ENCODE data around the gene SLC22A4.

Gene SLC22A4

DNA sequence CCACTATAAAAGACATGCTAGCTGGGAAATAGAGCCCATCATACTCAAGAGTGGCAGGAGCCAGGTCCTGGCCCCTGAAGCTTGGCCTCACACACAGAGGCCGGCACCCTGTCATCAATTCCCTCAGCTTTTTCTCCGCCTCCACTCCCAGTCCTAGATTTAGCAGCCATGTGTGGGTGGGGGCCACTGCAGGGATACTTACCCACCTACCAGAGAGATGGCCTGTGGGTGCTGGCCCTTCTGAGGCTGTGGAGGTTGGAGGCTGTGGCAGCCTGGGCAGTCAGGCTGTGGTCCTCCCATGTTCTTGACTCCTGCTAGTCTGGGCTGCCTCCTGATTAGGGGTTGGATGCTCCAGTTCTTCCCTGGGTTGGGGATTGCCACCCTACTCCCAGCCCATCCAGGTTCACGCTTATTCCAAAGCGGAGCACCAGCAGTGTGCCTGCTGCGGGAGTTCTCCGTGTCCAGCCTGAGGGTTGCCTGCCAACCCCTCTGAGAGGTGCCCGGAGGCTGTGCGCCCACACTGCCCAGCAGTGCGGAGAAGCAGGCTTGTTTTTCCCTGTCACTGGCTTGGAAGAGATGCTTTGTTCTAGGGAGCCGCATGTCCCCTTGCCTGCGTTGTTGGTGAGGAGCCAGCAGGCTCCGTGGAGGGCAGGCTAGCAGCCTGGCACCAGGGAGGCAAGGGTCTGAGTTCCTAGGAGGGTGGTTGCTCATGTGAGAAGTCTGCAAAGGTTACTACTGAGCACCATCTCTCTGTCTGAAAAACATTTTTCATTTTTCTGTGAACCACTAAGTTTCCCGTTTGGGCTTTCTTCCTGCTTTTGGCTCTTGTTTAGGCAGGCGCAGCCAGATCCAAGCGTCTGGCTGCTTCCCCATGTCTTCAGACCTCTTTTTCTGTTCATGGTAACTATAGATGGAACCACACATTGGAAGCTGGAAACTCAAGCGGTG, 82.8 kb downstream of the SLC22A4 start:
- DNase-seq (ENCODE audit: low read depth) = no peak

DNA sequence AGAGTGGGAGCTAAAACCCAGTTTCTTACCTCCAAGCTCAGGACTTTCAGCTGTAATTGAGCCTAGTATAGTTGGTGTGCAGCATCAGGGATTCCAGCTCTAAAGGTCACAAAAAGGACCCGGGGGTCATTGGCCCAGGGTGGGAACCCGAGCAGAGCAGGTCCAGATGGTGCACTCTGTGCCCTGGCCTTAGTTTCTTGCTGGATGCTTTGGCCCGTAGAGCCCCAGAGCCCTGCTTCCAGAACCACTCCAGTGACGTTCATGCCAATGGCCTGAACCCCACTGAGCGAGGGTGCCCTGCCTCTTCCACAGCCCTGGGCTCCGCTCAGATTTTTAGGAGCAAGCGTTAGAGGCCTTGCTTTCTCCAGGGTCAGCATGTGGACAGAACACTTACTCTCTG, 83.5 kb downstream of the SLC22A4 start:
- DNase-seq (ENCODE audit: low read depth) = no peak

DNA sequence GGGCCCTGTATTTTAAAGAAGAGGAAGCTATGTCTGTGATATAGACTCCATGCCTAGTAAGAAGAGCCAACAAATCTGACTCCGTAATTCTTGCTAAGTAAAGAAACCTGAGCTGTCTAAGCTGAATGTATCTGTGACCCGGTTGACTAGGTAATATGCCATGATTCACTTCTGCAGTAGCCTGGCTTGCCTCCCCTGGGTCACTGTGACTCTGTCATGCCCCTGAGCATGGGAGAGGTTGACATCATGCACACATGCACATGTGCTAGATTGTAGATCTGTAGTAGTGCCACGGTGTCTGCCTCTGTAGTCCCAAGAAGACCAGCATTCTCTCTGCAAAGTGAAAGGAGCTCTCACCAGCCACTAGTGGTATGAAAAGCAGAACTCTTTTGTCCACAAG, 84.4 kb downstream of the SLC22A4 start:
- no peak for DNase-seq (ENCODE audit: low read depth)

DNA sequence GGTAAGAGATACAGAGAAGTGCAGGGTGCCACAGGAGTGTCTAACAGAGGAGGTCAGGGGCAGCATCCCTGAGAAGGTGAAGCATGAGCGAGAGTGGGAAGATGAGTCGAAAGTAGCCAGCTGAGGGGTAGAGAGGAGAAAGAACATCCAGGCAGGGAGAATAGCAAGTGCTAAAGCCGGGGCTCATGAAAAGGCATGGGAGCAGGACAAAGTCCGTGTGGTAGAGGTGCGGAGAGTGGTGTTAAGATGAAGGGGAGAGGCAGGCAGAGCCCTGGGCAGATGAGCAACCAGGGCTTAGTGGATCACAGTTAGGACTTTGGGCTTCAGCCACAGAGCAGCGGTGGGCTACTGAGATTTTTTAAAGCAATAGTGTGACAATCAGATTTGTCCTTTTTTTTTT, 85.9 kb downstream of the SLC22A4 start:
- no peak for DNase-seq (ENCODE audit: low read depth)

DNA sequence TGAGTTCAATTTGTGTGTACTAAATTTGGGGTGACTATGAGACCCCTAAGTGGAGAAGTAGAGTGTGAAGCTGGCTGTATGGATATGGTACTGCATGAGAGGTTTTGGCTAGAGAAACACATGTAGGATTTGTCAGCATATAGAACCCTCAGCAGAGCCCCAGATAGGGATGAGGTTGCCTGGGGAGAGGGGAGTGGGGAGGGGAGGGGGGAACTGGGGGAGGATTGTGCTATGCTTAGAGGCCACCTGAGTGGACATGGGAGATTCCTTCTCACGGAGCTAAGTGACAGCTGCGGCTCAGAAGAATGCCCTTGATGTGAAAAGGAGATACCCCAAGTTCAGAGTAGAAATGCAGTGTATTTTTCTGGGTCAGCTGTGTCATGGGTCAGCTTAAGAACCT, 86.5 kb downstream of the SLC22A4 start:
- DNase-seq (ENCODE audit: low read depth) = no peak

DNA sequence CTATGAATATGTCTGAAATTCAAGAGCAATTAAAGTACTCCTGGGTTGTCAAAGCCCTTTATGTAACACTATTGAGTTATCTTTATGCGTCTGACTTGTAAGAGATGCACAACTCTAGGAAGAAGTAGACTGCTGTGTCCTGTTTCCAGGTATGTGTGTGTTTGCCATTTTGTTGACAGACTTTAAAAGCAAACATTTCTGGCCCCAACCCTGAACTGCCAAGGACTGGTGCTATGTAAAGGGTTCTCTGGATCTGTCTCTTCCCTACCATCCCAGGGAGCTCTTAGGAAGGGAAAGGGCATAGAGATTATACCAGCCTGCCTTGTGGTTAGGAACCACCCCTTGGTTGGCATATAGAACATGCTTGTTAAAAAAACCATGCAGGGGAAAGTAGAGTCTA, 87.4 kb downstream of the SLC22A4 start:
- DNase-seq (ENCODE audit: low read depth) = no peak

DNA sequence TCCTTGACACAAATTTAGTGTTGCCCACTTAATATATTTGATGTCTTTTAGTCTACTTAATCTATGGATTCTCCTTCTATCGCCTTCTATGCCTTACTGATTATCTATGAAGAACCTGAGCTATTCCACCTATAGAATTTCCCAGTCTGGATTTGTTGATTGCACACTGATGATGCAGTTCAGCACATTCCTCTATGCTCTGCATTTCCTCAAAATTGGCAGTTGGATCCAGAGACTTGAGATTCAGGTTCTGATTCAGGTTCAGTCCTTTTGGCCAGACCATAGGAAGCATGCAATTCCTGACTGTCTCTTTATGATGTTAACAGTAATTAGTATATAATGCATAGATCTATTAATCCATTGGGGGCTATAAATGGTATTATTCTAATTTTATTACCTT, 89.1 kb downstream of the SLC22A4 start:
- no peak for DNase-seq (ENCODE audit: low read depth)

DNA sequence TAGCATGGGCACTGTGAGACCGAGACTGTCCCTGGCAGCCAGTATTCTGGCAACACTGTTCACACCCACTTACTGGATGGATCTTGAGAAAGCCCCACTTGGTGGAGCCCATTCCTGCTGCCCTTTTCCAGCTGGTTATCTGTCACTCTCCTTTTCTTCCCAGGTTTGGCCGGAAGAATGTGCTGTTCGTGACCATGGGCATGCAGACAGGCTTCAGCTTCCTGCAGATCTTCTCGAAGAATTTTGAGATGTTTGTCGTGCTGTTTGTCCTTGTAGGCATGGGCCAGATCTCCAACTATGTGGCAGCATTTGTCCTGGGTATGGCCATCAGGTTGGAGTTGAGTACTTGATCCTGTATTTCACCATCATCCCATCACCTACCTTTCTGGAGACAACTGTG, 89.8 kb downstream of the SLC22A4 start:
- no peak for DNase-seq (ENCODE audit: low read depth)

DNA sequence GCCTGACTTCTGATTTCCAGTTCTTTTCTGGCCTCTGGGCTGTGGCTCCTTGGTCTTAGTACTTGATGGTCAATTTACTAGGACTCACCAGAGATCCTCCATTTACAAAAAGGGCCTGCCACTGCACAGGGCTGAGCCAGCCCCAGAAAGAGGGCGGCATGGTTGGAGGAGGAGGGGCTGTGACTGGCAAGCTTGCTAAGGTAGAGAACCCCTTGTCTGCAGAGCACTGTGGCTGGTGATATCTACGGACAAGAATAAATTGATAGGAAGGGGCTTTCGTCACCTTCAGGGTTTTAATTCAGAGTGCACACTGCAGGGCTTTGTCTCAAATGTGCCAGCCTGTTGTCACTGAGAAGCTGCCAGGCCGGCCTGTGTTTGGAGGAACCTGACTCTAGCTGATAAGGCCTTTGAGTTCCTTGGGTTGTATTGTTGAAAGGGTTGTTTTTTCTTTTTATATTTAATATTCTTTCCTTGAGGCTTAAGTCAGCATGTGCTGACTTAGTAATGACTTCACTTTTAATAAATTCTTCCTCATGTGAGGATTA, 90.4 kb downstream of the SLC22A4 start:
- DNase-seq (ENCODE audit: low read depth) = no peak

DNA sequence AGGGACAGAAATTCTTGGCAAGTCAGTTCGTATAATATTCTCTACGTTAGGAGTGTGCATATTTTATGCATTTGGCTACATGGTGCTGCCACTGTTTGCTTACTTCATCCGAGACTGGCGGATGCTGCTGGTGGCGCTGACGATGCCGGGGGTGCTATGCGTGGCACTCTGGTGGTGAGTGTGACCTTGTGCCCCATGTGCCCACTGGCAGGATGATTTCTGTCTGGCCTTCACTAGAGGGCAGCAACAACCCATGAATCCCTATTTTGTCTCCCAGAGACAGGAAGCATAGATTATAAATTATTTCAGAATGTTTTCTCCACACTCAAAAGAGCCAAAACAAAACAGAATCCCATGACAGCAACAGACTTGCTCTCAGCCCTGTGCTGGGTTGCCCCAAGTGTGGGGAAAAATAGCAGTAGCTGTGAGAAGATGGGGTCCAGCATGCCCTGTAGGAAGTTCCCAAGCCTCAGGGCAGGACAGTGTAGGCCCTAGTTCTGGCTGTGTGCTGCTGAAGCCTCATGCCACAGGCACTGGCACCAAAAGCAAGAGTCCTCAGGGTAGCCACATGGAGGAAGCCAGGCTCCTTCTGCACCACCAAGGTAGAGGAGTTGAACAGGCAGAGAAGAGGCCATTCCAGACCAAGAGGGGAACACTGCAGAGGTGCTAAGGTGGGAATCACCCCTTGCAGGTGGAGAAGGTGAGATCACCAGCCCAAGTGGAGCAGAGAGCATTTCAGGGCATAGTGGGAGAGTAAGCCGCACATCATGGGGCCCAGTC, 91.3 kb downstream of the SLC22A4 start:
- DNase-seq (ENCODE audit: low read depth) = no peak

DNA sequence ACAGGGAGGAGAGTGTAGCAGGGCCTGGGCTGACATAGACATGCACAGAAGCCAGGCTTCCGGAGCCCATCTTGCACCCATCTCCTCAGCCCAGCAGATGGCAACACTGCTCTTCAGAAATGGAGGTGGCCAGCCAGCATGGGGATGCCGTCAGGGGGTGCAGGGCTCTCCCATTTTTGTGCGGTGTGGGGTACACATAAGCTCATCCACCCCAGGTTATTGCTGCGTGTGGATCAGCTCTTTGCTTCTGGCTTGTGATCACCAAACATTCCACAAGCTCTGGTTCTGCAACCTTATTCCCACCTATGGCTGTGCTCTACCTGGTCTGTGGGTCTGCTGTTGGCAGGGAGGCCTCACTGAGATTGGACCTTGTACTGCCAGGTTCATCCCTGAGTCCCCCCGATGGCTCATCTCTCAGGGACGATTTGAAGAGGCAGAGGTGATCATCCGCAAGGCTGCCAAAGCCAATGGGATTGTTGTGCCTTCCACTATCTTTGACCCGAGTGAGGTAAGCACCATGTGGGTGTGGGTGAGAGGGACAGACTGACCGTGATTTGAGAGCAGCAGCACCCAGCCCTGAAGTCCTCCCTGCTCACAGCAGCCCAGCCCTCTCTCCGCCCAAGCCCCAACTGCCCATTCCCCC, 92.6 kb downstream of the SLC22A4 start:
- no peak for DNase-seq (ENCODE audit: low read depth)

DNA sequence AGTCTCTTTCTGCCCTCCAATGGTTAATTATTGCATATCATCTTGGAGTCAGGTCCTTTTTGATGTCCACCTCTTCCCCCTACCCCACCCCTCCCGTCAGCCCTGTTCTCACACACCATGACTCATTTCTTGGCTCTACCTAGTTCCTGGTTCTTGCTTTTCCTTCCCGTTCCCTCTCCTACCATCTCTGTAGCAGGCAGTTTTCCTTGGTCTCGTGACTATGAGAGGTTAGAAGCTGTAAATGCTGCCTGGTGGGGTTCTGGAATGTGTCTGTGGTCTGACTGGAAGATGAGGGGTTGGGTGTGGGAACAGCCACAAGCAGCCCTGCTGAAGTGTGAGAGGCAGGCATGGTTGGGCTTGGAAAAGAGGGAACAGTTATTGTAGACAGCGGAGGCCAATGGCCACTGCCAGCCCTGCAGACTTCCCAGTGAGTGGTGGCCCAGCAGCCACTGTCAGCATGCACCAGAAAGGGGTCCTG, 93.5 kb downstream of the SLC22A4 start:
- peak; percentile 84 for DNase-seq (ENCODE audit: low read depth)

DNA sequence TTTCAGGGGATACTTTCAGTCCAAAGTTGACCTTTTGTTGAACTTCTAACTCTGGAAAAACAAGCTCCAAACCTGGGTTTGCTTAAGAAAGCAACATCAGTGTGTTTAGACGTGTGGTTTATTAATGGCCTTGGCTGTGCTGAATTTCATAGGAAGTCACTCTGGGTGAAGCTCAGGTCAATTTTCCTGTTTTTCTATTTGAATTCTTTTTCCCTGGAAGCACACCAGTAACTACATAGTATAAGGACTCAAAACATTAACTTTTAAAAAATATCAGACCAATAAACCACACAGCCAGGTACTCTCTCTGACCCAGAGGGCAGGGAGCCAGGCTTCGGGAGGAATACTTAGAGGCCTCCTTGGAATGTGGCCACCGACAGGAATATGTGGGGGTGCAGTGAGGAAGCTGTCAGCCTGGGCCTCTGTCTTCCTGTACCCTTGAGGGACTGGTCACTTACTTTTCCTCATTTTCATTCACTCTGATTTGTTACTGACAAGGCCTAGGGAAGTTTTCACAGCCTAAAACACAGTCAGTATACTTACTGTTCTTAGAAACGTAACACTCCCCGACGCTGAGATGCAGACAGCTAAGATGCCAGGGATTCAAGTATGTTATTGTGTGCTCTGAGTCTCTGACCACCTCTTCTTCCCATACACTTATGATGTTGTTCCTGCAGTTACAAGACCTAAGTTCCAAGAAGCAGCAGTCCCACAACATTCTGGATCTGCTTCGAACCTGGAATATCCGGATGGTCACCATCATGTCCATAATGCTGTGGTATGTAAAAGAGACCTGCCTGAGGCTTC, 94.3 kb downstream of the SLC22A4 start:
- no peak for DNase-seq (ENCODE audit: low read depth)

DNA sequence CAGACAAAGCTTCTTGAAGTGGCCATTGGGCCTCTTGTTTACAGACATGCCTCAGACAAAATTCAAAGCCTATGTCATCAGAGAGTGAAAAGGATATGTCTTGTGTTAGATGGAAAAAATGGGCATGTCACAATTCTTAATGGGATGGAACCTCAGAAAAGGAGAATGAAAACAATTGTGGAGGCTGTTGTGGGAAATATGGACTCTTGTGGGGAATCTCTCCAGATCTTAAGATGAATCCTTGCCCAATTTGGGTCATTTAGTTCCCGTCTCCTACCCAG, 94.8 kb downstream of the SLC22A4 start:
- no peak for DNase-seq (ENCODE audit: low read depth)

DNA sequence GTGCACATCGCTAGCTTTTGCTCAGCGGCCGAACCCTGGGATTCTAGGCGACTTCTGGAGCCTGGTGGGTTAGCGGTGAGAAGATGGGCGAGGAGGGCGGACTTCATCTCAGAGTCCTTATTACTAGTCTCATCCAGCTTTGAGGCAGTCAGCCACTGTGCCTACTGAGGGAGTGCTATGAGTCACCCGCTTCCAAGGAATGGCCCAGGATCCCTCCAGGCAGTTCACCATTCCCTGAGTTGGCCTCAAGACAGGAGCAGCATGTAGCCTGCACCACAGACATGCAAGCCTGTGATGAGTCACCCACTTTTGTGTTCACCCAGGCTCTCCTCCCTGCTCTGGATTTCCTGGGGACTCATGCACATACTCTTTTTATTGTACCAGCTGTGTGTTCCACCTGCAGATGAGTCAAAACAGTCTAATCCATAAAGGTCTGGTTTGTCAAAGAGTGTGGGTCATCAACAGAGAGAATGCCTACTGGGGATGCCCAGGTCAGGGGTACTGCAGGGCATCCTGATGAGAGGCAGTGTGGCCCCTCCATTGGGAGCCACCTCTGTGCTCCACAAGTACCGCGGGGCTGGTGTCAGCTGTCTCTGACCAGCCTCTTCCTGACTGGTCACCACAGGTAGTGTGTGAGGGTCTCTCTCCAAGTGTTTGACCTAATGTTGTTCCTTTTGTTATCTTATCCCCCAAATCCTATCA, 95.5 kb downstream of the SLC22A4 start:
- DNase-seq (ENCODE audit: low read depth) = peak; percentile 89

DNA sequence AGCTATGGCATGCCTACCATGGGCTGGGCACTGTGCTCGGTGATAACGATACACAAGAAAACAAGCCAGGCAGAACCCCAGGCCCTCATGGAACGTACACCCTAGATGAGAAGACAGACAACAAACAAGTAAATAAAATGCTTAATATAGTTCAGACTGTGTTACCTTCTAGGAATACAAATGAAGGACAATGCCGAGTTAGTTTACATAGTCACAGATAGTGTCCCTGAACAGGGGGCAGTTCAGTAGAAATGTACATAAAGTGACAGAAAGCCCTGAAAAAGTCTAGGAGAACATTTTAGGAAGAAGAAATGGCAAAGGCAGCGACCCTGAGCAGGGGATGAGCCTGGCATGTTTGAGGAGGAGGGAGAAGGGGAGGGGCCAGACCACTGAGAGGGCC, 97.1 kb downstream of the SLC22A4 start:
- no peak for DNase-seq (ENCODE audit: low read depth)

DNA sequence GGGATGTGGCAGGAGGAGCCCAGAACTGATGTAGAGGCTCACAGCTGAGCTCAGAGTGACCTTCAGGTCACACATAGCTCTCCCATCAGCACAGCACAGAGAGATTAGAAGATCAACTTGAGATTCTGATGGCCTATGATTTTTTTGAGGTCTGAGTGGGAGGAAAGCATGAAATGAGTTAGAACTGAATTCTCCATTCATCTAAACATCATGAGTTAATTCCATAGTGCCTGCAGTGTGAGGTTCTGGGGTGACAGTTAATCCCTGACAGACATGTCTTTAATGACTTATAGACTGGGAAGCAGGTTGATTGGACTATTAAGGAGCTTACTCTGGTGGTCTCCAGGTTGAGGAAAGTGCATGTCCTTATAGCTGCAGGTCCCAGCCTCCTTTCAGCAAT, 97.7 kb downstream of the SLC22A4 start:
- DNase-seq (ENCODE audit: low read depth) = no peak

DNA sequence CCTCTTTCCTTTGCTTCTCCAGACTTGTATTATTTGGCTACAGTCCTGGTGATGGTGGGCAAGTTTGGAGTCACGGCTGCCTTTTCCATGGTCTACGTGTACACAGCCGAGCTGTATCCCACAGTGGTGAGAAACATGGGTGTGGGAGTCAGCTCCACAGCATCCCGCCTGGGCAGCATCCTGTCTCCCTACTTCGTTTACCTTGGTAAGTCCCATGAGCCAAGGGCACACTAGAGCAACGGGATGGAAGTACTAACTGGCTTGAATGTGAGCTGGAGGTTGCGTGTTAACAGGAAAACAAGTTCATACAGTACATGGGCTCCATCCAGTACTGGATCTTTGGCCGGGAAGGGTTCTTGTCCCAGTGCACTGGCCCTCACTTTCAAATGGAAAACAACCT, 98.2 kb downstream of the SLC22A4 start:
- no peak for DNase-seq (ENCODE audit: low read depth)

DNA sequence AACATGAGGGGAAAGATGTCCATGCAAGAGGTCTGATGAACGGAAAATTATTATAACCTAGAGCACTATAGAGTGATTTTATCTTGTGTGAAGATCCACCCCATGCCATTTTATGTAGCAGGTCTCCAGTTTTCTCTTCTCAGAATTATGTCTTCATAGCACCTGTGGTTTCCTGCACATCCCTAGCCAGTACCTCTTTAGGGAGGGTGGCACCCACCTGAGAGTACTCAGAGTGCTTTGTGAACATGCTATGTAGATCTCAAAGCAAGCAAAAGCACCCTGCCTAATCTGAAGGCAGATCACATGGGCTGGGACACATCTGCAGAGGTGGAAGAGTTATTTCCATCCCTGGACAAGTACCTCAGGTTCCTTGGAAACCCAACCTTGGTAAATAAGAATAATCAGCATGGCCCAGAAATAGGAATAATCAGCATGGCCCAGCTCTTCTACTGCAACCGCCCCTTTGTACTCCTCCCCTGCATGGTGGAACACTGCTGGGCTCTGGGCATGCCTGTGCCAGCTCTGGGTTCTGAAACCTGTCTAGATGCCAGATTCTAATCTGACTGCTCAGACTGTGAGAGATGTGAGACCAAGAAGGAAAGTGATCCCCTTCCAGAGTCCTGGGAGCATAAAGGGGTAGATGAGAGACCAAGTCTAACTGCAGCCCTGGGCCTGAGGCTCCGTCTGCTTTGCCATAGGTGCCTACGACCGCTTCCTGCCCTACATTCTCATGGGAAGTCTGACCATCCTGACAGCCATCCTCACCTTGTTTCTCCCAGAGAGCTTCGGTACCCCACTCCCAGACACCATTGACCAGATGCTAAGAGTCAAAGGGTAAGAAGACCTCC, 99.0 kb downstream of the SLC22A4 start:
- DNase-seq (ENCODE audit: low read depth) = no peak
